HepG2 (cell line): Measurements from ENCODE around the gene PRRT1. TPM values are rescaled to one million over a fixed set of nuclear protein-coding genes. Genes with fewer than 3 reads are reported as not detected.

Source experiments
- ATAC-seq: fragments of 200-7000 bp; cut with Tn5 transposase; 3 replicates; pipeline ENCODE4 v1.9.1; 2020; ENCODE audit warnings: mild to moderate bottlenecking, moderate library complexity
- BruUV-seq: library from RNA; stranded (reverse); fragments of 400-500 nt; replicated peaks from 2 replicates; lab custom pipeline; 2021; lab: Mats Ljungman, UMichigan
- CTCF ChIA-PET: fragments of 300-600 bp; formaldehyde crosslinking; extraction: SDS; loops from one replicate; lab custom pipeline; 2021; ENCODE audit warnings: low total read pairs, inconsistent platforms, low intra/inter-chr PET ratio; lab: Yijun Ruan, JAX
- POLR2A ChIA-PET: fragments of 350-600 bp; sonication (Branson Sonifier 250); formaldehyde crosslinking; loops from one replicate; lab custom pipeline; 2020; ENCODE audit warnings: antibody characterized with exemption, inconsistent platforms; lab: Yijun Ruan, JAX
- DNase-seq: peaks from one replicate; pipeline ENCODE4 v3.0.0-alpha.2; 2015; ENCODE audit warnings: low spot score
- FAIRE-seq: peaks from 3 replicates; lab custom pipeline; 2011; peaks lifted over from hg19 to GRCh38; lab: Jason Lieb, UNC
- H2AFZ ChIP-seq: one replicate; pipeline ENCODE4 v1.6.1; 2011; ENCODE audit warnings: low read length, inconsistent platforms
- H3K27ac ChIP-seq: fragments of 300-600 bp; 3 replicates; pipeline ENCODE4 v1.8.0; 2011; ENCODE audit warnings: mixed run types, mild to moderate bottlenecking, mixed read lengths, low read length, inconsistent platforms; ENCODE audit not compliant: insufficient read depth; ENCODE audit errors: extremely low read length
- H3K27me3 ChIP-seq, 2 experiments: fragments of 200-600 bp in 1 of 2; 2 replicates in 1 of 2; 3 replicates in 1 of 2; pipeline versions ENCODE4 v1.6.0 to v1.8.0; 2011; ENCODE audit warnings: low read length in 2 of 2, mild to moderate bottlenecking in 2 of 2, moderate library complexity in 2 of 2, inconsistent platforms in 1 of 2; ENCODE audit not compliant: insufficient read depth in 2 of 2, control insufficient read depth in 1 of 2
- H3K36me3 ChIP-seq, 2 experiments: fragments of 200-600 bp in 1 of 2; replicated peaks in 1 of 2; 2 replicates in 1 of 2; 3 replicates in 1 of 2; pipeline versions ENCODE4 v1.5.1 to v1.8.0; 2011; ENCODE audit warnings: low read length in 2 of 2, inconsistent platforms in 1 of 2; ENCODE audit not compliant: insufficient read depth in 2 of 2, control insufficient read depth in 1 of 2
- H3K4me1 ChIP-seq: 2 replicates; pipeline ENCODE4 v1.5.1; 2012; ENCODE audit warnings: low read length, inconsistent platforms; ENCODE audit not compliant: insufficient read depth
- H3K4me2 ChIP-seq: 2 replicates; pipeline ENCODE4 v1.6.0; 2011; ENCODE audit warnings: low read depth, low read length, inconsistent platforms
- H3K4me3 ChIP-seq, 3 experiments: fragments of 200-600 bp in 1 of 3; sonication (generic), shearing (Covaris generic) in 1 of 3; replicated peaks in 1 of 3; 2 replicates each; pipeline ENCODE4 v1.5.1; 2011 to 2016; ENCODE audit warnings: low read length in 3 of 3, inconsistent platforms in 2 of 3, low read depth in 2 of 3, mild to moderate bottlenecking in 2 of 3, control low read depth in 1 of 3, mixed read lengths in 1 of 3; ENCODE audit not compliant: insufficient read depth in 1 of 3
- H3K79me2 ChIP-seq: one replicate; pipeline ENCODE4 v1.6.1; 2011; ENCODE audit warnings: low read length, inconsistent platforms; ENCODE audit not compliant: insufficient read depth
- H3K9ac ChIP-seq: 2 replicates; pipeline ENCODE4 v1.6.0; 2011; ENCODE audit warnings: mild to moderate bottlenecking, low read depth, low read length, inconsistent platforms; ENCODE audit not compliant: insufficient read depth
- H3K9me3 ChIP-seq: 2 replicates; pipeline ENCODE4 v1.5.1; 2012; ENCODE audit warnings: mild to moderate bottlenecking, low read length
- H4K20me1 ChIP-seq: 2 replicates; pipeline ENCODE4 v1.6.0; 2011; ENCODE audit warnings: inconsistent platforms, mild to moderate bottlenecking, low read length, moderate library complexity; ENCODE audit not compliant: insufficient read depth
- ATF4 ChIP-seq, 2 experiments: fragments of 450-650 bp in 1 of 2; sonication (generic) in 1 of 2; formaldehyde crosslinking; IDR thresholded peaks; 2 replicates each; pipeline versions ENCODE4 v1.5.0 to v1.8.0; 2020 to 2022; ENCODE audit warnings: mild to moderate bottlenecking in 1 of 2, missing genetic modification reagents in 1 of 2
- ATM ChIP-seq: fragments of 450-650 bp; IDR thresholded peaks from 2 replicates; pipeline ENCODE4 v1.7.1; 2017; ENCODE audit warnings: mild to moderate bottlenecking, borderline replicate concordance
- CC2D1A ChIP-seq: sonication (generic); formaldehyde crosslinking; IDR thresholded peaks from 2 replicates; pipeline ENCODE4 v1.8.1; 2023; ENCODE audit warnings: mild to moderate bottlenecking, missing genetic modification reagents
- CCAR2 ChIP-seq: fragments of 200-400 bp; formaldehyde crosslinking; optimal IDR thresholded peaks from 2 replicates; pipeline ENCODE3; 2018; ENCODE audit warnings: low read depth, mild to moderate bottlenecking, low read length, moderate library complexity
- CTCF ChIP-seq: sonication (generic); formaldehyde crosslinking; IDR thresholded peaks from 2 replicates; pipeline ENCODE4 v1.5.0; 2020; ENCODE audit warnings: mild to moderate bottlenecking, missing genetic modification reagents, moderate library complexity
- EZH2 ChIP-seq: conservative IDR thresholded peaks from 2 replicates; pipeline ENCODE4 v1.6.1; 2012; ENCODE audit warnings: mild to moderate bottlenecking, low read depth, low read length, moderate library complexity
- GATAD2A ChIP-seq: IDR thresholded peaks from 2 replicates; pipeline ENCODE4 v1.6.1; 2016
- HNF1A ChIP-seq, 2 experiments: sonication (generic) in 1 of 2; formaldehyde crosslinking in 1 of 2; IDR thresholded peaks; 2 replicates each; pipeline versions ENCODE4 v1.4.0 to v1.6.1; 2016 to 2020; ENCODE audit warnings: borderline replicate concordance in 1 of 2, low read depth in 1 of 2, mild to moderate bottlenecking in 1 of 2, missing genetic modification reagents in 1 of 2
- MEIS1 ChIP-seq: sonication (generic); formaldehyde crosslinking; IDR thresholded peaks from 2 replicates; pipeline ENCODE4 v1.9.0; 2021; ENCODE audit warnings: mild to moderate bottlenecking, missing genetic modification reagents, moderate library complexity, borderline replicate concordance
- NFIC ChIP-seq: IDR thresholded peaks from 2 replicates; pipeline ENCODE4 v1.6.1; 2012; ENCODE audit warnings: mild to moderate bottlenecking, low read length, inconsistent platforms
- RELA ChIP-seq: sonication (generic); formaldehyde crosslinking; IDR thresholded peaks from 2 replicates; pipeline ENCODE4 v1.4.0; 2020; ENCODE audit warnings: missing genetic modification reagents
- SRF ChIP-seq: IDR thresholded peaks from 2 replicates; pipeline ENCODE4 v1.6.1; 2011; ENCODE audit warnings: mild to moderate bottlenecking, low read depth, low read length, moderate library complexity
- SRSF1 ChIP-seq: fragments of 200-400 bp; formaldehyde crosslinking; optimal IDR thresholded peaks from 2 replicates; pipeline ENCODE3; 2017; ENCODE audit warnings: mild to moderate bottlenecking, low read depth, low read length, moderate library complexity
- TAF1 ChIP-seq: sonication (generic); formaldehyde crosslinking; IDR thresholded peaks from 2 replicates; pipeline ENCODE4 v1.4.0; 2020; ENCODE audit warnings: missing genetic modification reagents
- ZBTB38 ChIP-seq: sonication (generic); formaldehyde crosslinking; IDR thresholded peaks from 2 replicates; pipeline ENCODE4 v1.5.1; 2020; ENCODE audit warnings: mild to moderate bottlenecking, missing genetic modification reagents
- ZMAT5 ChIP-seq: sonication (generic); formaldehyde crosslinking; IDR thresholded peaks from 2 replicates; pipeline ENCODE4 v1.5.0; 2020; ENCODE audit warnings: mild to moderate bottlenecking, low read depth, missing genetic modification reagents, borderline replicate concordance
- ZNF121 ChIP-seq: sonication (generic); formaldehyde crosslinking; IDR thresholded peaks from 2 replicates; pipeline ENCODE4 v1.5.0; 2020; ENCODE audit warnings: mild to moderate bottlenecking, missing genetic modification reagents
- ZNF703 ChIP-seq: sonication (generic); formaldehyde crosslinking; IDR thresholded peaks from 2 replicates; pipeline ENCODE4 v1.5.1; 2020; ENCODE audit warnings: missing genetic modification reagents, mild to moderate bottlenecking, moderate library complexity, borderline replicate concordance
- WGBS: methylation state at CpG from one replicate; pipeline ENCODE4 v1.1.6; 2017; ENCODE audit warnings: low lambda C conversion rate; 5-methylcytosine and 5-hydroxymethylcytosine counted together
- in situ Hi-C: cut with HindIII; loops from 2 replicates; pipeline ENCODE4 v1.10.0; 2017; ENCODE audit warnings: low pct_unique_long_range_greater_than_20kb; ENCODE audit not compliant: extremely low pct_ligation_motif_present
- intact Hi-C: fragments of 100-400 bp; cut with micrococcal nuclease; formaldehyde crosslinking; loops from one replicate; pipeline ENCODE4 v1.10.0; 2022; ENCODE audit not compliant: unreplicated experiment
- polyA plus RNA-seq, 8 experiments: library from polyadenylated mRNA; depleted of rRNA in 3 of 8; stranded (reverse) in 7 of 8; unstranded in 1 of 8; fragments of >200 nt; fragmentation: Illumina TruSeq in 4 of 8; extraction: Trizol in 4 of 8; gene quantifications; 2 replicates each; pipeline versions ENCODE4 v1.2.1 to v1.2.3, GENCODE V29; 2011 to 2016; ENCODE audit warnings: low read depth in 4 of 8, missing spikeins in 1 of 8, mixed read lengths in 1 of 8; ENCODE audit not compliant: insufficient read depth in 1 of 8
- total RNA-seq, 5 experiments: library from RNA; depleted of rRNA; stranded (reverse); fragments of >200 nt; fragmentation: Illumina TruSeq; extraction: Trizol; gene quantifications; 2 replicates each; pipeline ENCODE4 v1.2.3, GENCODE V29; 2016; ENCODE audit warnings: low read depth in 1 of 5

Gene PRRT1
- total and polyA plus RNA-seq, 2 of the 13 experiments (the other 11 are each of a cell fraction or from before 2014, with no cell fraction given), result 0.64 to 1.4 TPM

- peaks cover 20% of the 10 kb centered on the region for H3K79me2 ChIP-seq
- FAIRE-seq, result no peak
- H3K9me3 ChIP-seq, result no peaks in the 10 kb centered on the region
- no TSS peak for BruUV-seq
- ATAC-seq, result no peak
- H3K4me1 ChIP-seq, result peaks cover 15% of the 10 kb centered on the region
- POLR2A ChIA-PET, result interaction anchor here (0.8 to 2.4 kb wide), 5 partner anchors 8 to 64 kb away, joined by 4 to 18 read pairs (median 4); partner anchors contain the start of genes ATF6B, GPSM3 and PBX2
- no peak overlapping the region for H3K9ac ChIP-seq
- no peaks in the 10 kb centered on the region for H4K20me1 ChIP-seq
- no peak overlapping the region for H3K4me2 ChIP-seq
- in situ Hi-C loops (no loop called here), intact Hi-C loops (no loop called here)
- CTCF ChIA-PET, result no interaction called here
- no peak for DNase-seq
- no peak overlapping the region for H3K27ac ChIP-seq
- no peak overlapping the region for H3K4me3 ChIP-seq
- 91% methylated on average over 10 of the region's 10 CpGs for WGBS
- H2AFZ ChIP-seq, result no peak overlapping the region
- H3K36me3 ChIP-seq, result peaks cover 25 to 46% of the 10 kb centered on the region in 2 experiments
- H3K27me3 ChIP-seq, result no peaks in the 10 kb centered on the region
- TF ChIP-seq MEIS1 (CRISPR knock-in tag) (no peak), ZNF703 (no peak), NFIC (no peak), SRSF1 (no peak), RELA (no peak), EZH2 (no peak), TAF1 (0 out of 2 replicates have a peak, but pooled peaks have one; percentile 15), SRF (no peak), ATM (no peak), CTCF (peak; percentile 13; the same call in 1 of the 2 replicates), CCAR2 (no peak), GATAD2A (CRISPR knock-in tag) (no peak), ATF4 (CRISPR knock-in tag; IDR thresholded peaks at IDR 0.05) (no peak), HNF1A (IDR thresholded peaks at IDR 0.05; ENCODE audit: low read depth) (no peak), HNF1A (CRISPR knock-in tag; IDR thresholded peaks at IDR 0.05; ENCODE audit: borderline replicate concordance) (no peak), ZMAT5 (no peak), CC2D1A (CRISPR knock-in tag) (no peak), ZBTB38 (CRISPR knock-in tag) (no peak), ZNF121 (CRISPR knock-in tag) (no peak)
These were observed 30.8 kb upstream of the PRRT1 start for GRCh38 chr6:32182555-32182981.
